ENCODE data around the gene EGLN3. TPM values are rescaled to one million over a fixed set of nuclear protein-coding genes. Genes with fewer than 3 reads are reported as not detected.

The EGLN3 gene
- total RNA-seq, 1 experiment from 2014 or later, result 3.2 TPM

DNA sequence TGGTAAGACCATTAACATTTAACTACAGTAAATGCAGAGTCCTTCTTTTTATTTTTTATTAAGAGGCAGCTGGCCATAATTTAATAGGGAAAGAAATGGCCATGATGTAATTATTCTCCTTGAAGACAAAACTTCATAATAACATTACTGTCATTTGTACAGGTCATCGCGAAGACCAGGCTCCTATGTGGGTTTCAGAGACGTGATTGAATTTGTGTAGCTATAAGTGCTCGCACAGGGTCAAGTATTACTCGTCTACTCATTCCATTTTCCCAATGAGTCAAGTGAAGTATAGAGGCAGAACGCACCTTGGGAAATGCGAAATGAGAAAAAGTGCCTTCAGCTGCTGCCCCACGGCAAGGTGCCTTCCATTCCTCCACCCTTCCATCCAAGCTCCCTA, 40.4 kb downstream of the EGLN3 start:
- Histone ChIP-seq H3K9ac (ENCODE audit: low read length) (no peak overlapping the region), H3K4me2 (ENCODE audit: low read length) (no peak overlapping the region), H3K27me3 (ENCODE audit: low read length) (no peaks in the 10 kb centered on the region), H3K4me3 (ENCODE audit: low read length) (no peak overlapping the region), H3K27ac (ENCODE audit: low read length) (no peak overlapping the region), H3K9me3 (ENCODE audit: low read length) (no peaks in the 10 kb centered on the region), H2AFZ (ENCODE audit: low read length) (no peak overlapping the region), H4K20me1 (ENCODE audit: low read length) (no peaks in the 10 kb centered on the region), H3K4me1 (ENCODE audit: insufficient read depth, low read length) (peaks cover 9% of the 10 kb centered on the region), H3K9me2 (replicated peaks; ENCODE audit: low read length) (no peaks in the 10 kb centered on the region), H3K79me2 (ENCODE audit: low read length) (no peaks in the 10 kb centered on the region), H3F3A (ENCODE audit: low read length, unreplicated experiment) (no peaks in the 10 kb centered on the region), H3K36me3 (ENCODE audit: low read depth, low read length) (no peaks in the 10 kb centered on the region)
- BruUV-seq (replicated peaks), result no TSS peak
- POLR2A ChIA-PET (ENCODE audit: unreplicated experiment), result no interaction called here
- CTCF ChIA-PET, result no interaction called here
- intact Hi-C loops (cut with micrococcal nuclease), result no loop called here
- no peak for DNase-seq
- TF ChIP-seq EZH2 (IDR thresholded peaks at IDR 0.05; ENCODE audit: low read length, unreplicated experiment) (no peak), EZH2phosphoT487 (IDR thresholded peaks at IDR 0.05; ENCODE audit: borderline replicate concordance, low read length) (no peak)
- TF ChIP-seq, protein P1, sequence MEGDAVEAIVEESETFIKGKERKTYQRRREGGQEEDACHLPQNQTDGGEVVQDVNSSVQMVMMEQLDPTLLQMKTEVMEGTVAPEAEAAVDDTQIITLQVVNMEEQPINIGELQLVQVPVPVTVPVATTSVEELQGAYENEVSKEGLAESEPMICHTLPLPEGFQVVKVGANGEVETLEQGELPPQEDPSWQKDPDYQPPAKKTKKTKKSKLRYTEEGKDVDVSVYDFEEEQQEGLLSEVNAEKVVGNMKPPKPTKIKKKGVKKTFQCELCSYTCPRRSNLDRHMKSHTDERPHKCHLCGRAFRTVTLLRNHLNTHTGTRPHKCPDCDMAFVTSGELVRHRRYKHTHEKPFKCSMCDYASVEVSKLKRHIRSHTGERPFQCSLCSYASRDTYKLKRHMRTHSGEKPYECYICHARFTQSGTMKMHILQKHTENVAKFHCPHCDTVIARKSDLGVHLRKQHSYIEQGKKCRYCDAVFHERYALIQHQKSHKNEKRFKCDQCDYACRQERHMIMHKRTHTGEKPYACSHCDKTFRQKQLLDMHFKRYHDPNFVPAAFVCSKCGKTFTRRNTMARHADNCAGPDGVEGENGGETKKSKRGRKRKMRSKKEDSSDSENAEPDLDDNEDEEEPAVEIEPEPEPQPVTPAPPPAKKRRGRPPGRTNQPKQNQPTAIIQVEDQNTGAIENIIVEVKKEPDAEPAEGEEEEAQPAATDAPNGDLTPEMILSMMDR (conservative IDR thresholded peaks at IDR 0.05; ENCODE audit: low read depth, low read length), result no peak
- no peak for ATAC-seq

DNA sequence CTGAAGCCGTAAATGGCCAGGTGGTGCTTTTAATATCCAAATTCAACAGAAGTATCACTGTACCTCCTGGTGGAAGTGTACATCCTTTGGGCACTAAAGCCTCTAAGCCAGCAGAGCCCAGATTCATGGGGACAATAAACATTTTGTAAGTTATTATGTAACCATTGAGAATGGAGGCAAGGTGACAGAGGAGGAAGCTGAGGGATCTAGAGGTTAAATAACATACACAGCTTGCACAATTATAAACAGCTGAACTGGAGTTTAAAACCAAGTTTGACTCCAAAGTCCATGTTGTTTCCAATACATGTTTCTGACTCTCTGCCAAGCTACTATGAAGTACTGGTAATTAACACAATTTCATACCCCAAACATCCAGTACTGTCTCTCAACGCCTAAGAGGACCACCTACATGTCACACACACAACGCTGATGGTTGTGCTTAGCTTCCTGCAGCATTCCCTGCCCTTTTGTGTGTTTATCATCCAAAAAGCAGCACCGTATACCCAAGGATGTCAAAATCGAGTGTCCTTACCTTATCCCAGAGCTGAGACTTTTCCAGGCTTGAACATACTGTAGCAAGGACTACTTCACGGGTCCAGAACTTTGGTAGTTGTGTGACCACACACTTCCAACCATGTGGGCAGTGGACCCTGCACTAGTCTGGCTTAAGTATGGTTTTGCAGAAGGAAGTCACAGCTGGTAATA, 41.3 kb downstream of the EGLN3 start:
- no peak for TF ChIP-seq EZH2phosphoT487 (IDR thresholded peaks at IDR 0.05; ENCODE audit: borderline replicate concordance, low read length)
- TF ChIP-seq, protein P1 (conservative IDR thresholded peaks at IDR 0.05; ENCODE audit: low read depth, low read length), result no peak
- TF ChIP-seq EZH2 (IDR thresholded peaks at IDR 0.05; ENCODE audit: low read length, unreplicated experiment), result no peak
- peaks cover 5% of the 10 kb centered on the region; the same call in 1 of the 2 replicates for H3K27me3 ChIP-seq (ENCODE audit: low read length)
- POLR2A ChIA-PET (ENCODE audit: unreplicated experiment), result interaction anchor here (1.0 kb wide), 1 partner anchor 1592 kb away, joined by 4 read pairs; no protein-coding TSS in a partner anchor
- no peak overlapping the region for H3K4me3 ChIP-seq (ENCODE audit: low read length)
- no peaks in the 10 kb centered on the region for H3K36me3 ChIP-seq (ENCODE audit: low read depth, low read length)
- no peak overlapping the region for H3K4me2 ChIP-seq (ENCODE audit: low read length)
- no peaks in the 10 kb centered on the region for H4K20me1 ChIP-seq (ENCODE audit: low read length)
- H3K9me3 ChIP-seq (ENCODE audit: low read length), result no peaks in the 10 kb centered on the region
- H3K9ac ChIP-seq (ENCODE audit: low read length), result no peak overlapping the region
- BruUV-seq (replicated peaks), result no TSS peak
- no peaks in the 10 kb centered on the region for H3F3A ChIP-seq (ENCODE audit: low read length, unreplicated experiment)
- no peaks in the 10 kb centered on the region for H3K9me2 ChIP-seq (replicated peaks; ENCODE audit: low read length)
- no peak for ATAC-seq
- peaks cover under 1% of the 10 kb centered on the region; the same call in 1 of the 2 replicates for H3K4me1 ChIP-seq (ENCODE audit: insufficient read depth, low read length)
- H3K79me2 ChIP-seq (ENCODE audit: low read length), result no peaks in the 10 kb centered on the region
- H2AFZ ChIP-seq (ENCODE audit: low read length), result no peak overlapping the region
- DNase-seq, result no peak
- CTCF ChIA-PET, result no interaction called here
- intact Hi-C loops (cut with micrococcal nuclease), result no loop called here
- no peak overlapping the region for H3K27ac ChIP-seq (ENCODE audit: low read length)

DNA sequence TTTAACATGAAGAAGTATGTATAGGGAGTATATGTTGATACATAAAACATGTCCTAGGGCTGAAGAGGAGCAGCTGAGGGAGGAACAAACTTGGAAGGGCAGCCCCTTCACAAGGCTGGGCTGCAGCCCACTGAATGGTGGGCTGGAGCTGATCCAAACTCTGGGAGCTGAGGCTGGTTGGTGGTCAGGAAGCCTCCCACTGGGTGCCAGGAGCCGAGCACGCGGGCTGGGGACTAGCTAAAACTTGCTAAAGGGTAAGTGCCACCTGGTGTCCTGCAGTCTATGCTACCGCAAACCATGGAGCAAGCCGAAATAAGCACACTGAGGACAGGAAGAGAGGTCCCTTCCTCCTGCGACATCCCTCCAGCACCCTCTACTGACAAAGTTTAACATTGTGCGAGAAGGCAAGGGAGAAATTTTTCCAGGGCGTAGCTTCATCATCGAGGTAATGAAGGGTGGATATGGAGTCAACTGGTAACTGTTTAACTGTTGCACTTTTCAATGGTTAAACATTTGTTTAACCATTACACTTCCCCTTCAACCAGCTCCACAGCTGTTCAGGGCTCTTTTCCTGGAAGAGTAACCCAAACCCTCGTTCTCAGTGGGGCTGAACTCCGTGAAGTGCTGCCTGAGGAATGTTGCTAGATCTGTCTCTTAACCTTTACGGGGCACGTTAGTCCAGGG, 42.2 kb downstream of the EGLN3 start:
- Histone ChIP-seq H3K27ac (ENCODE audit: low read length) (no peak overlapping the region), H3K9ac (ENCODE audit: low read length) (no peak overlapping the region), H3K4me1 (ENCODE audit: insufficient read depth, low read length) (no peaks in the 10 kb centered on the region), H3K4me2 (ENCODE audit: low read length) (no peak overlapping the region), H3F3A (ENCODE audit: low read length, unreplicated experiment) (no peaks in the 10 kb centered on the region), H3K27me3 (ENCODE audit: low read length) (peaks cover 13% of the 10 kb centered on the region; the same call in 1 of the 2 replicates), H3K4me3 (ENCODE audit: low read length) (no peak overlapping the region), H2AFZ (ENCODE audit: low read length) (no peak overlapping the region), H4K20me1 (ENCODE audit: low read length) (no peaks in the 10 kb centered on the region), H3K9me2 (replicated peaks; ENCODE audit: low read length) (no peaks in the 10 kb centered on the region), H3K9me3 (ENCODE audit: low read length) (no peaks in the 10 kb centered on the region), H3K79me2 (ENCODE audit: low read length) (no peaks in the 10 kb centered on the region), H3K36me3 (ENCODE audit: low read depth, low read length) (no peaks in the 10 kb centered on the region)
- no peak for ATAC-seq
- intact Hi-C loops (cut with micrococcal nuclease), result no loop called here
- peak; percentile 16 for DNase-seq
- no peak for TF ChIP-seq EZH2 (IDR thresholded peaks at IDR 0.05; ENCODE audit: low read length, unreplicated experiment)
- TF ChIP-seq, protein P1 (conservative IDR thresholded peaks at IDR 0.05; ENCODE audit: low read depth, low read length), result peak; percentile 52
- ChIA-PET POLR2A (ENCODE audit: unreplicated experiment) (interaction anchor here (1.0 kb wide), 1 partner anchor 1591 kb away, joined by 4 read pairs; no protein-coding TSS in a partner anchor), CTCF (no interaction called here)
- BruUV-seq (replicated peaks), result no TSS peak

Data from PC-3 (cell line).